OCI-LY3 (cell line): ENCODE measurements around the gene STAM2.

ENCODE experiments used
- H2AFZ ChIP-seq: fragments of 200-600, 300-600 bp; shearing (Covaris generic); 2 replicates; pipeline ENCODE4 v1.6.0; 2014; ENCODE audit warnings: antibody characterized with exemption, low read depth, low read length
- H3K27ac ChIP-seq: fragments of 200-600, 300-600 bp; sonication (generic); 2 replicates; pipeline ENCODE4 v1.5.1; 2014; ENCODE audit warnings: mild to moderate bottlenecking, low read length, moderate library complexity, mixed read lengths
- H3K27me3 ChIP-seq: fragments of 200-600, 300-600 bp; sonication (generic); 2 replicates; pipeline ENCODE4 v1.6.1; 2014; ENCODE audit warnings: low read depth, low read length, mixed read lengths
- H3K36me3 ChIP-seq: fragments of 200-600, 300-600 bp; sonication (generic); replicated peaks from 2 replicates; pipeline ENCODE3; 2014; ENCODE audit warnings: low read depth, low read length, mixed read lengths
- H3K4me1 ChIP-seq: fragments of 300-600, 200-600 bp; sonication (generic); 2 replicates; pipeline ENCODE4 v1.6.1; 2014; ENCODE audit warnings: low read length, mixed read lengths
- H3K4me2 ChIP-seq: fragments of 200-600, 300-600 bp; sonication (generic); 2 replicates; pipeline ENCODE4 v1.6.1; 2014; ENCODE audit warnings: low read length, mixed read lengths
- H3K4me3 ChIP-seq: fragments of 300-600, 200-600 bp; sonication (generic); 2 replicates; pipeline ENCODE4 v1.5.1; 2014; ENCODE audit warnings: antibody characterized with exemption, mild to moderate bottlenecking, low read length, moderate library complexity
- H3K79me2 ChIP-seq: fragments of 300-600, 200-600 bp; shearing (Covaris generic); 2 replicates; pipeline ENCODE4 v1.6.1; 2014; ENCODE audit warnings: mild to moderate bottlenecking, low read length, mixed read lengths
- H3K9ac ChIP-seq: fragments of 300-600, 200-600 bp; shearing (Covaris generic); 2 replicates; pipeline ENCODE4 v1.6.0; 2014; ENCODE audit warnings: mild to moderate bottlenecking, low read length, moderate library complexity
- H3K9me3 ChIP-seq: fragments of 200-600, 300-600 bp; shearing (Covaris generic); 2 replicates; pipeline ENCODE4 v1.6.1; 2014; ENCODE audit warnings: low read length, mixed read lengths; ENCODE audit not compliant: insufficient read depth
- H4K20me1 ChIP-seq: fragments of 200-600, 300-600 bp; sonication (generic); 2 replicates; pipeline ENCODE4 v1.6.1; 2016; ENCODE audit warnings: low read length, mixed read lengths; ENCODE audit not compliant: insufficient read depth
- EZH2phosphoT487 ChIP-seq: fragments of 200-600 bp; shearing (Covaris generic); IDR thresholded peaks from 2 replicates; pipeline ENCODE4 v1.6.1; 2018; ENCODE audit warnings: antibody characterized with exemption, mixed run types, low read depth
- TF ChIP-seq, protein P1 (sequence below): fragments of 200-600, 300-600 bp; sonication (generic); IDR thresholded peaks from 2 replicates; pipeline ENCODE4 v1.5.1; 2014; ENCODE audit warnings: antibody characterized with exemption, low read length, low read depth

STAM2 gene

DNA sequence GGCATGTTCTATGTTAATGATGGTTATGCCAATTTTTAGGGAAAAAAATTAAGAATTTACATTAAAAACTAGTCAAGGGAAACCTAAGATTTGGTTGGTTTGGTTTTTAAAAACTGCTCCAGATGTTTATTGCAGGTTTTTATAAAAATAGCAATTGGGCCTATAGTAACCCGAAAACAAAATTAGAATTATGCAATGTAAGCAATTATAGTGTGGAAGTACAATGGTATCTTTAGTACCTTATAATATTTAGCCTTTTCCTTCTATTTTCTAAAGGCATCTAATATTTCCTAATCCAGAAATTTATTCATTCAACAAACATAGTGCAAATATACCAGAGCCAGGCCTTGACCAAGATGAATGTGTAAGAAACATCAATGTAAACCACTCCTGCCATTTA is 104.0 kb downstream of the STAM2 start:
- no peaks in the 10 kb centered on the region for H3K36me3 ChIP-seq
- H3K27me3 ChIP-seq, result no peaks in the 10 kb centered on the region
- H3K4me2 ChIP-seq, result no peak overlapping the region
- no peak overlapping the region for H3K4me3 ChIP-seq
- no peaks in the 10 kb centered on the region for H3K79me2 ChIP-seq
- H2AFZ ChIP-seq, result 0 out of 2 replicates have a peak overlapping the region, but pooled peaks have one; percentile 8
- H3K9me3 ChIP-seq, result no peaks in the 10 kb centered on the region
- H3K9ac ChIP-seq, result no peak overlapping the region
- no peak overlapping the region for H3K27ac ChIP-seq
- no peaks in the 10 kb centered on the region for H4K20me1 ChIP-seq
- TF ChIP-seq, protein P1, sequence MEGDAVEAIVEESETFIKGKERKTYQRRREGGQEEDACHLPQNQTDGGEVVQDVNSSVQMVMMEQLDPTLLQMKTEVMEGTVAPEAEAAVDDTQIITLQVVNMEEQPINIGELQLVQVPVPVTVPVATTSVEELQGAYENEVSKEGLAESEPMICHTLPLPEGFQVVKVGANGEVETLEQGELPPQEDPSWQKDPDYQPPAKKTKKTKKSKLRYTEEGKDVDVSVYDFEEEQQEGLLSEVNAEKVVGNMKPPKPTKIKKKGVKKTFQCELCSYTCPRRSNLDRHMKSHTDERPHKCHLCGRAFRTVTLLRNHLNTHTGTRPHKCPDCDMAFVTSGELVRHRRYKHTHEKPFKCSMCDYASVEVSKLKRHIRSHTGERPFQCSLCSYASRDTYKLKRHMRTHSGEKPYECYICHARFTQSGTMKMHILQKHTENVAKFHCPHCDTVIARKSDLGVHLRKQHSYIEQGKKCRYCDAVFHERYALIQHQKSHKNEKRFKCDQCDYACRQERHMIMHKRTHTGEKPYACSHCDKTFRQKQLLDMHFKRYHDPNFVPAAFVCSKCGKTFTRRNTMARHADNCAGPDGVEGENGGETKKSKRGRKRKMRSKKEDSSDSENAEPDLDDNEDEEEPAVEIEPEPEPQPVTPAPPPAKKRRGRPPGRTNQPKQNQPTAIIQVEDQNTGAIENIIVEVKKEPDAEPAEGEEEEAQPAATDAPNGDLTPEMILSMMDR, result no peak
- no peak for TF ChIP-seq EZH2phosphoT487
- H3K4me1 ChIP-seq, result peaks cover 9% of the 10 kb centered on the region

- no peaks in the 10 kb centered on the region for H3K27me3 ChIP-seq
- TF ChIP-seq, protein P1, result no peak
- no peak for TF ChIP-seq EZH2phosphoT487
- no peaks in the 10 kb centered on the region for H4K20me1 ChIP-seq
- no peaks in the 10 kb centered on the region for H3K9me3 ChIP-seq
- no peak overlapping the region for H3K9ac ChIP-seq
- no peak overlapping the region for H3K4me3 ChIP-seq
- H3K36me3 ChIP-seq, result no peaks in the 10 kb centered on the region
- H3K4me2 ChIP-seq, result no peak overlapping the region
- no peak overlapping the region for H3K27ac ChIP-seq
- no peaks in the 10 kb centered on the region for H3K79me2 ChIP-seq
- 0 out of 2 replicates have a peak overlapping the region, but pooled peaks have one; percentile 8 for H2AFZ ChIP-seq
- H3K4me1 ChIP-seq, result peaks cover 9% of the 10 kb centered on the region
Measured at GRCh38 chr2:152071092-152071491, 104.5 kb downstream of the STAM2 start.

GRCh38 chr2:152068226-152068625 is 107.3 kb downstream of the STAM2 start:
- H3K36me3 ChIP-seq, result no peaks in the 10 kb centered on the region
- H3K4me2 ChIP-seq, result no peak overlapping the region
- H3K4me3 ChIP-seq, result no peak overlapping the region
- no peak overlapping the region for H3K9ac ChIP-seq
- H3K4me1 ChIP-seq, result peaks cover 9% of the 10 kb centered on the region
- peaks cover 7% of the 10 kb centered on the region; the same call in 1 of the 2 replicates for H3K27me3 ChIP-seq
- H3K79me2 ChIP-seq, result no peaks in the 10 kb centered on the region
- no peak overlapping the region for H3K27ac ChIP-seq
- TF ChIP-seq, protein P1, result no peak
- TF ChIP-seq EZH2phosphoT487, result no peak
- H4K20me1 ChIP-seq, result no peaks in the 10 kb centered on the region
- no peak overlapping the region for H2AFZ ChIP-seq
- H3K9me3 ChIP-seq, result no peaks in the 10 kb centered on the region

DNA sequence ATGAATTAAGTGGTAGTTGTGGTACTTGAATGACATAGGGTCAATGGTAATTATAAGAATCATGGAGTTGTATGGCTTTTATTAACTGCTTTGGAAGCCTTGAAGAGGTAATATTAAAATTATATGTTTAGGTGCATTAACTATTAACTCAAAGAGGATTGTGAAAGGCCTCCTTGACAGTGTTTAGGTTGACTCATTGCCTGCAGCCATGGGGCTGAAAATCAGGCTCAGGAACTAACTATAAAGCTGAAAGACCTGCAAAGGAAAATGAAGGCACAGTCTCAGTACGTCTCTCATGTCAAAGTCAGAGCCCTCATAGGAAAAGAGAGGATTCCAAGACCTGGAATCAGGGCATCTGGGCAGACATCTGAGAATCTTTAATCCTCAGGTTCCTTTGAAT is 107.7 kb downstream of the STAM2 start:
- no peak overlapping the region for H3K9ac ChIP-seq
- H3K4me1 ChIP-seq, result peaks cover 9% of the 10 kb centered on the region
- H3K79me2 ChIP-seq, result no peaks in the 10 kb centered on the region
- H4K20me1 ChIP-seq, result no peaks in the 10 kb centered on the region
- H3K9me3 ChIP-seq, result no peaks in the 10 kb centered on the region
- no peaks in the 10 kb centered on the region for H3K36me3 ChIP-seq
- peaks cover 10% of the 10 kb centered on the region; the same call in 1 of the 2 replicates for H3K27me3 ChIP-seq
- H3K4me3 ChIP-seq, result no peak overlapping the region
- TF ChIP-seq, protein P1, result no peak
- TF ChIP-seq EZH2phosphoT487, result no peak
- H2AFZ ChIP-seq, result no peak overlapping the region
- no peak overlapping the region for H3K27ac ChIP-seq
- H3K4me2 ChIP-seq, result no peak overlapping the region
